HG03558 (cell line): ENCODE results near the gene KCNV2.
"Not testable (repeated sequence)": the region's sequence is repeated elsewhere in the genome, so short reads cannot be mapped to it uniquely, and the experiment has no call there.

ENCODE experiments used
- ATAC-seq: cut with Tn5 transposase; IDR thresholded peaks from one replicate; pipeline ENCODE4 v1.9.1; 2021; ENCODE audit warnings: moderate number of reproducible peaks; ENCODE audit not compliant: unreplicated experiment; ENCODE audit errors: extremely low read depth

KCNV2 gene

GRCh38 chr9:2717385-2717784 is at the start of gene KCNV2:
Gene KCNV2, plus strand, starts transcription at chr9:2717510. Its CDS starts 230 bp downstream, at chr9:2717740.
- no peak for ATAC-seq

- ATAC-seq: no peak
Measured at GRCh38 chr9:2673161-2673560, 44.1 kb upstream of the KCNV2 start.

- no peak for ATAC-seq
Measured at GRCh38 chr9:2674141-2674824, 43.0 kb upstream of the KCNV2 start.

- no peak for ATAC-seq
Measured at GRCh38 chr9:2675834-2676233, 41.5 kb upstream of the KCNV2 start.

GRCh38 chr9:2676466-2676865 is 40.8 kb upstream of the KCNV2 start:
- no peak for ATAC-seq

GRCh38 chr9:2677915-2678889 is 39.1 kb upstream of the KCNV2 start:
- no peak for ATAC-seq

GRCh38 chr9:2679011-2679410 is 38.3 kb upstream of the KCNV2 start:
- no peak for ATAC-seq

- no peak for ATAC-seq
Measured at GRCh38 chr9:2681981-2682380, 35.3 kb upstream of the KCNV2 start.

- ATAC-seq: no peak
Measured at GRCh38 chr9:2686911-2687310, 30.4 kb upstream of the KCNV2 start.

- no peak for ATAC-seq
Measured at GRCh38 chr9:2688636-2689035, 28.7 kb upstream of the KCNV2 start.

GRCh38 chr9:2691212-2691611 is 26.1 kb upstream of the KCNV2 start:
- ATAC-seq: no peak

- ATAC-seq: no peak
Measured at GRCh38 chr9:2691626-2692025, 25.7 kb upstream of the KCNV2 start.

GRCh38 chr9:2693056-2693455 is 24.3 kb upstream of the KCNV2 start:
- no peak for ATAC-seq

- peak; percentile 89 for ATAC-seq
Measured at GRCh38 chr9:2697492-2697891, 19.8 kb upstream of the KCNV2 start.

GRCh38 chr9:2700398-2700797 is 16.9 kb upstream of the KCNV2 start:
- ATAC-seq: no peak

GRCh38 chr9:2700909-2701550 is 16.3 kb upstream of the KCNV2 start:
- ATAC-seq: no peak

GRCh38 chr9:2704504-2704903 is 12.8 kb upstream of the KCNV2 start:
- no peak for ATAC-seq

- not testable (repeated sequence) for ATAC-seq
Measured at GRCh38 chr9:2707256-2707655, 10.1 kb upstream of the KCNV2 start.

- ATAC-seq: no peak
Measured at GRCh38 chr9:2709645-2710101, 7.6 kb upstream of the KCNV2 start.

- no peak for ATAC-seq
Measured at GRCh38 chr9:2711716-2712115, 5.6 kb upstream of the KCNV2 start.
